OCI-LY3 (cell line): ENCODE results near the gene GTF3C5.
"Not testable (repeated sequence)": the region's sequence is repeated elsewhere in the genome, so short reads cannot be mapped to it uniquely, and the experiment has no call there.

Source experiments
- H2AFZ ChIP-seq: fragments of 200-600, 300-600 bp; shearing (Covaris generic); 2 replicates; pipeline ENCODE4 v1.6.0; 2014; ENCODE audit warnings: antibody characterized with exemption, low read depth, low read length
- H3K27ac ChIP-seq: fragments of 200-600, 300-600 bp; sonication (generic); 2 replicates; pipeline ENCODE4 v1.5.1; 2014; ENCODE audit warnings: mild to moderate bottlenecking, low read length, moderate library complexity, mixed read lengths
- H3K27me3 ChIP-seq: fragments of 200-600, 300-600 bp; sonication (generic); 2 replicates; pipeline ENCODE4 v1.6.1; 2014; ENCODE audit warnings: low read depth, low read length, mixed read lengths
- H3K36me3 ChIP-seq: fragments of 200-600, 300-600 bp; sonication (generic); replicated peaks from 2 replicates; pipeline ENCODE3; 2014; ENCODE audit warnings: low read depth, low read length, mixed read lengths
- H3K4me1 ChIP-seq: fragments of 300-600, 200-600 bp; sonication (generic); 2 replicates; pipeline ENCODE4 v1.6.1; 2014; ENCODE audit warnings: low read length, mixed read lengths
- H3K4me2 ChIP-seq: fragments of 200-600, 300-600 bp; sonication (generic); 2 replicates; pipeline ENCODE4 v1.6.1; 2014; ENCODE audit warnings: low read length, mixed read lengths
- H3K4me3 ChIP-seq: fragments of 300-600, 200-600 bp; sonication (generic); 2 replicates; pipeline ENCODE4 v1.5.1; 2014; ENCODE audit warnings: antibody characterized with exemption, mild to moderate bottlenecking, low read length, moderate library complexity
- H3K79me2 ChIP-seq: fragments of 300-600, 200-600 bp; shearing (Covaris generic); 2 replicates; pipeline ENCODE4 v1.6.1; 2014; ENCODE audit warnings: mild to moderate bottlenecking, low read length, mixed read lengths
- H3K9ac ChIP-seq: fragments of 300-600, 200-600 bp; shearing (Covaris generic); 2 replicates; pipeline ENCODE4 v1.6.0; 2014; ENCODE audit warnings: mild to moderate bottlenecking, low read length, moderate library complexity
- H3K9me3 ChIP-seq: fragments of 200-600, 300-600 bp; shearing (Covaris generic); 2 replicates; pipeline ENCODE4 v1.6.1; 2014; ENCODE audit warnings: low read length, mixed read lengths; ENCODE audit not compliant: insufficient read depth
- H4K20me1 ChIP-seq: fragments of 200-600, 300-600 bp; sonication (generic); 2 replicates; pipeline ENCODE4 v1.6.1; 2016; ENCODE audit warnings: low read length, mixed read lengths; ENCODE audit not compliant: insufficient read depth
- EZH2phosphoT487 ChIP-seq: fragments of 200-600 bp; shearing (Covaris generic); IDR thresholded peaks from 2 replicates; pipeline ENCODE4 v1.6.1; 2018; ENCODE audit warnings: antibody characterized with exemption, mixed run types, low read depth
- TF ChIP-seq, protein P1 (sequence below): fragments of 200-600, 300-600 bp; sonication (generic); IDR thresholded peaks from 2 replicates; pipeline ENCODE4 v1.5.1; 2014; ENCODE audit warnings: antibody characterized with exemption, low read length, low read depth

The GTF3C5 gene

GRCh38 chr9:133058071-133058470 lies 27.3 kb downstream of the GTF3C5 start:
- Histone ChIP-seq H3K79me2 (no peaks in the 10 kb centered on the region), H3K4me2 (no peak overlapping the region), H3K9me3 (no peaks in the 10 kb centered on the region), H4K20me1 (no peaks in the 10 kb centered on the region), H3K9ac (no peak overlapping the region), H2AFZ (no peak overlapping the region), H3K4me1 (no peaks in the 10 kb centered on the region), H3K27ac (no peak overlapping the region), H3K36me3 (peaks cover 13% of the 10 kb centered on the region), H3K27me3 (no peaks in the 10 kb centered on the region), H3K4me3 (no peak overlapping the region)
- TF ChIP-seq, protein P1, sequence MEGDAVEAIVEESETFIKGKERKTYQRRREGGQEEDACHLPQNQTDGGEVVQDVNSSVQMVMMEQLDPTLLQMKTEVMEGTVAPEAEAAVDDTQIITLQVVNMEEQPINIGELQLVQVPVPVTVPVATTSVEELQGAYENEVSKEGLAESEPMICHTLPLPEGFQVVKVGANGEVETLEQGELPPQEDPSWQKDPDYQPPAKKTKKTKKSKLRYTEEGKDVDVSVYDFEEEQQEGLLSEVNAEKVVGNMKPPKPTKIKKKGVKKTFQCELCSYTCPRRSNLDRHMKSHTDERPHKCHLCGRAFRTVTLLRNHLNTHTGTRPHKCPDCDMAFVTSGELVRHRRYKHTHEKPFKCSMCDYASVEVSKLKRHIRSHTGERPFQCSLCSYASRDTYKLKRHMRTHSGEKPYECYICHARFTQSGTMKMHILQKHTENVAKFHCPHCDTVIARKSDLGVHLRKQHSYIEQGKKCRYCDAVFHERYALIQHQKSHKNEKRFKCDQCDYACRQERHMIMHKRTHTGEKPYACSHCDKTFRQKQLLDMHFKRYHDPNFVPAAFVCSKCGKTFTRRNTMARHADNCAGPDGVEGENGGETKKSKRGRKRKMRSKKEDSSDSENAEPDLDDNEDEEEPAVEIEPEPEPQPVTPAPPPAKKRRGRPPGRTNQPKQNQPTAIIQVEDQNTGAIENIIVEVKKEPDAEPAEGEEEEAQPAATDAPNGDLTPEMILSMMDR = no peak
- no peak for TF ChIP-seq EZH2phosphoT487

DNA sequence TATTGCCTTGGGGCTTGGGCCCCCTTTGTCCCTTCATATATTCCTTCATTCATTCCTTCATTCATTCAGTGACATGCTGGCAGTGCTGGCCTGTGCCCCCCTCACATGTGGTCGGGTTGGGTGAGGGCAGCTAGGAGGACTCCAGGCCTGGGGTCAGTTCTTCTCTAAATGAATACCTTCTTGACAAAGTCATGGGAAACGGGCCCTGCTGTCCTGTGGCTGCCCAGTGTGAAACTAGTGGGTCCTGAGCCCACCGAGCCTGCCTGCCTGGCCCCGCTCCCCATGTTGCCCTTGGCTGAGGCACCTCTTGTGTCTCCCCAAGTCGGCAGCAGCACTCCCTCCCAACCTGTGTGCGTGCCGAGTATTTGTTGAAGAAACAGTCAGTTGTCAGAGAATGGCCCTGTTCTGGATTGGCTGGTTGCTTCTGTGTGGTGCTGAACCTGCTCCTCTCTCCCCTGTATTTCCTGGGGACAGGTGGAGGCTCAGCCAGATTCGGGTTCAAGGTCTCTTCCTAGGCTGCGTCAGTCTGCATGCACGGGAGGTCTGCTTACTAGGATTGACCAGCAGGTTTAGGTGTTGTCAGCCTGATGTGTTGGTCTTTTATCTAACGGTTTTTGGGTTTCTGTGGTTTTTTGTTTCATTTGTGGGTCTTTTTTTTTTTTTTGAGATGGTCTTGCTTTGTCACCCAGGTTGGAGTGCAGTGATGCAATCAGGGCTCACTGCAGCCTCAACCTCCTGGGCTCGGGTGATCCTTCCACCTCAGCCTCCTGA lies 27.9 kb downstream of the GTF3C5 start:
- H3K4me3 ChIP-seq = no peak overlapping the region
- H2AFZ ChIP-seq = no peak overlapping the region
- no peak overlapping the region for H3K4me2 ChIP-seq
- no peaks in the 10 kb centered on the region for H4K20me1 ChIP-seq
- H3K27ac ChIP-seq = no peak overlapping the region
- TF ChIP-seq, protein P1 = no peak
- no peak for TF ChIP-seq EZH2phosphoT487
- H3K4me1 ChIP-seq = no peaks in the 10 kb centered on the region
- H3K9me3 ChIP-seq = no peaks in the 10 kb centered on the region
- H3K36me3 ChIP-seq = peaks cover 13% of the 10 kb centered on the region
- H3K79me2 ChIP-seq = no peaks in the 10 kb centered on the region
- H3K27me3 ChIP-seq = no peaks in the 10 kb centered on the region
- H3K9ac ChIP-seq = no peak overlapping the region

DNA sequence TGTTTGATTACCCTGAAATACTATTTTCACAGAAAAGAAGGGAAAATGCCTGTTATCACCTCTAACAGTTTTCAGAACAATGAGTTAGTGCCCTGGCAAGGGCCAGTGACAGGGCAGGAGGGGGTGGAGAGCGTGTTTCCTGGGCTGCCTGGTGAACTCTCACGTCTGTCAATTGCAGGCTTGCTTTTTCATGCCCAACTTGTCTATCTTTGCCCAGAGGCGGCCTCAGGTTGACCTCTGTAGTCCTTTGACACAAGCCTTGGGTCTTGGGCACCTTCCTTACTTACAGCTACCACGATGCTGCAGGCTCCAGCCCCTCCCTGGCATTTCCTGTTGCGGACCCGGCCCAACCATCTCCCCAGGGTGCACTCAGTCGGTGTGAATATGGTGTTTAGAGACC lies 28.8 kb downstream of the GTF3C5 start:
- H4K20me1 ChIP-seq = no peaks in the 10 kb centered on the region
- H3K36me3 ChIP-seq = peaks cover 10% of the 10 kb centered on the region
- H3K27me3 ChIP-seq = no peaks in the 10 kb centered on the region
- no peak overlapping the region for H3K4me3 ChIP-seq
- no peaks in the 10 kb centered on the region for H3K79me2 ChIP-seq
- no peaks in the 10 kb centered on the region for H3K4me1 ChIP-seq
- H2AFZ ChIP-seq = no peak overlapping the region
- TF ChIP-seq, protein P1 = no peak
- TF ChIP-seq EZH2phosphoT487 = no peak
- H3K27ac ChIP-seq = no peak overlapping the region
- no peaks in the 10 kb centered on the region for H3K9me3 ChIP-seq
- H3K9ac ChIP-seq = no peak overlapping the region
- H3K4me2 ChIP-seq = no peak overlapping the region

GRCh38 chr9:133060417-133060841 lies 29.6 kb downstream of the GTF3C5 start:
- Histone ChIP-seq H2AFZ (no peak overlapping the region), H3K27ac (no peak overlapping the region), H3K9me3 (no peaks in the 10 kb centered on the region), H3K4me1 (no peaks in the 10 kb centered on the region), H3K9ac (no peak overlapping the region), H3K79me2 (no peaks in the 10 kb centered on the region), H3K27me3 (no peaks in the 10 kb centered on the region), H3K36me3 (peaks cover 10% of the 10 kb centered on the region), H3K4me2 (no peak overlapping the region), H3K4me3 (no peak overlapping the region), H4K20me1 (no peaks in the 10 kb centered on the region)
- no peak for TF ChIP-seq EZH2phosphoT487
- TF ChIP-seq, protein P1 = no peak

DNA sequence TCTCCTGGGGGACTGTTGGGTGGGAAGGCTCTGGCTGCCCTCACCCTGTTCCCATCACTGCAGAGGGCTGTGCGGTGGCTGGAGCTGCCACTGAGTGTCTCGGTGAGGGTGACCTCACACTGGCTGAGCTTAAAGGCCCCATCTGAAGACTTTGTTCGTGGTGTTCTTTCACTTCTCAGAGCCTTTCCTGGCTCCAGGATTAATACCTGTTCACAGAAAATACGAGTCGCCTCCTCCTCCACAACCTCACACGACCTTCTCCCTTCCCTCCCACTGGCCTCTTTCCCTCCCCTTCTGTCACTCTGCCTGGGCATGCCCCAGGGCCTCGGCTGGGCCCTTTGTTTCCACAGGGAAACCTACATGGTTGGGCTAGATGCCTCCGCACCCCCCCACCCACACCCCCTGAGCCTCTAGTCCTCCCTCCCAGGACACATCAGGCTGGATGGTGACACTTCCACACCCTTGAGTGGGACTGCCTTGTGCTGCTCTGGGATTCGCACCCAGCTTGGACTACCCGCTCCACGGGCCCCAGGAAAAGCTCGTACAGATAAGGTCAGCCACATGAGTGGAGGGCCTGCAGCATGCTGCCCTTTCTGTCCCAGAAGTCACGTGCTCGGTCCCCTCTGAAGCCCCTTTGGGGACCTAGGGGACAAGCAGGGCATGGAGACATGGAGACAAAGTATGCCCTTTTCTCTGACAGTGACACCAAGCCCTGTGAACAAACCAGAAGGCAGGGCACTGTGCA lies 30.4 kb downstream of the GTF3C5 start:
- H3K27me3 ChIP-seq, H3K9me3 ChIP-seq, H3K79me2 ChIP-seq, H2AFZ ChIP-seq, H3K4me1 ChIP-seq, H3K36me3 ChIP-seq, H4K20me1 ChIP-seq, H3K4me2 ChIP-seq, H3K9ac ChIP-seq, H3K27ac ChIP-seq, H3K4me3 ChIP-seq: not testable (repeated sequence)

GRCh38 chr9:133061764-133062145 lies 31.0 kb downstream of the GTF3C5 start, which contains the start of gene CEL:
TSS of gene CEL (plus strand) at chr9:133061981. CDS start at chr9:133062003, 22 bp downstream.
- H3K9ac ChIP-seq, H3K9me3 ChIP-seq, H3K27ac ChIP-seq, H3K79me2 ChIP-seq, H2AFZ ChIP-seq, H3K4me1 ChIP-seq, H3K4me3 ChIP-seq, H3K27me3 ChIP-seq, H3K4me2 ChIP-seq, H4K20me1 ChIP-seq, H3K36me3 ChIP-seq: not testable (repeated sequence)
